Stimulated activated CD4-positive, alpha-beta T cell treated with anti-CD3 and anti-CD28 coated beads, TNF-alpha, amount 100 ng/mL, for 48 hours (primary cell): ENCODE measurements around the gene TDRD7.

ENCODE experiments used
- DNase-seq, 3 donors: peaks; one replicate each; pipeline ENCODE4 v3.0.0-alpha.2; 2020; ENCODE audit warnings: low read depth in 3 of 3

TDRD7 gene

GRCh38 chr9:97506306-97506705 lies 94.4 kb downstream of the TDRD7 start:
- no peak for DNase-seq

- DNase-seq: no peak
Measured at GRCh38 chr9:97506787-97507186, 94.9 kb downstream of the TDRD7 start.

GRCh38 chr9:97507428-97507984 lies 95.6 kb downstream of the TDRD7 start:
- no peak for DNase-seq

GRCh38 chr9:97508852-97509251 lies 97.0 kb downstream of the TDRD7 start:
- DNase-seq: no peak

GRCh38 chr9:97510797-97511654 lies 99.1 kb downstream of the TDRD7 start:
- no peak for DNase-seq

- no peak for DNase-seq
Measured at GRCh38 chr9:97511655-97512427, 99.9 kb downstream of the TDRD7 start.

GRCh38 chr9:97512966-97513560 lies 101.2 kb downstream of the TDRD7 start:
- no peak for DNase-seq

GRCh38 chr9:97514531-97514930 lies 102.6 kb downstream of the TDRD7 start:
- no peak for DNase-seq

- no peak for DNase-seq
Measured at GRCh38 chr9:97515662-97516061, 103.8 kb downstream of the TDRD7 start.

- DNase-seq: no peak
Measured at GRCh38 chr9:97516111-97516510, 104.2 kb downstream of the TDRD7 start.

- no peak for DNase-seq
Measured at GRCh38 chr9:97517331-97518089, 105.6 kb downstream of the TDRD7 start.

GRCh38 chr9:97518166-97518908 lies 106.4 kb downstream of the TDRD7 start:
- no peak for DNase-seq

GRCh38 chr9:97518909-97519307 lies 107.0 kb downstream of the TDRD7 start:
- DNase-seq: no peak

- no peak for DNase-seq
Measured at GRCh38 chr9:97519441-97519970, 107.6 kb downstream of the TDRD7 start.

- no peak for DNase-seq
Measured at GRCh38 chr9:97521576-97522333, 109.9 kb downstream of the TDRD7 start.

- DNase-seq: no peak
Measured at GRCh38 chr9:97524424-97524823, 112.5 kb downstream of the TDRD7 start.

- no peak for DNase-seq
Measured at GRCh38 chr9:97525451-97525850, 113.6 kb downstream of the TDRD7 start.

- DNase-seq: no peak
Measured at GRCh38 chr9:97526895-97527575, 115.1 kb downstream of the TDRD7 start.
